Measurements from ENCODE around the gene XRN1.

DNA sequence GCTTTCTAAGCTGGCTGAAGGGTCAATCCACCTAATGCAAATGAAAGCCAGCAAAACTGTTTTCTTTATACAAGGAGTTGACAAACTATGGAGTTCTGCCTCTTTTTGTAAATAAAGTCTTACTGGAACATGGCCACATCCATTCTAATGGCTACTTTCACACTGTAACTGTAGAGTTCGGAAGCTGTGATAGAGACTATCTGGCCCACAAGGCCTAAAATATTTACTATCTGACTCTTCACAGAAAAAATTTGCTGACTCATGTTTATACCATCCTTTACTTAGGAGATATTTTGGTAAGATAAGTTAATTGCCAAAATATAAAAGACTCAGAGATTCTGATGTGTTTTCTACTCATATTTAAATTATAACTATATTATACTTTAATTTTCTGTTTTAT lies 128.7 kb downstream of the XRN1 start:
- TF ChIP-seq, protein P1, sequence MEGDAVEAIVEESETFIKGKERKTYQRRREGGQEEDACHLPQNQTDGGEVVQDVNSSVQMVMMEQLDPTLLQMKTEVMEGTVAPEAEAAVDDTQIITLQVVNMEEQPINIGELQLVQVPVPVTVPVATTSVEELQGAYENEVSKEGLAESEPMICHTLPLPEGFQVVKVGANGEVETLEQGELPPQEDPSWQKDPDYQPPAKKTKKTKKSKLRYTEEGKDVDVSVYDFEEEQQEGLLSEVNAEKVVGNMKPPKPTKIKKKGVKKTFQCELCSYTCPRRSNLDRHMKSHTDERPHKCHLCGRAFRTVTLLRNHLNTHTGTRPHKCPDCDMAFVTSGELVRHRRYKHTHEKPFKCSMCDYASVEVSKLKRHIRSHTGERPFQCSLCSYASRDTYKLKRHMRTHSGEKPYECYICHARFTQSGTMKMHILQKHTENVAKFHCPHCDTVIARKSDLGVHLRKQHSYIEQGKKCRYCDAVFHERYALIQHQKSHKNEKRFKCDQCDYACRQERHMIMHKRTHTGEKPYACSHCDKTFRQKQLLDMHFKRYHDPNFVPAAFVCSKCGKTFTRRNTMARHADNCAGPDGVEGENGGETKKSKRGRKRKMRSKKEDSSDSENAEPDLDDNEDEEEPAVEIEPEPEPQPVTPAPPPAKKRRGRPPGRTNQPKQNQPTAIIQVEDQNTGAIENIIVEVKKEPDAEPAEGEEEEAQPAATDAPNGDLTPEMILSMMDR (conservative IDR thresholded peaks at IDR 0.05 in 1 of 2, IDR thresholded peaks at IDR 0.05 in 1 of 2; ENCODE audit: low read depth in 1 of 2, low read length in 2 of 2), result no peak
- TF ChIP-seq EZH2 (IDR thresholded peaks at IDR 0.05; ENCODE audit: low read length, missing control alignments), result no peak
